GM12875 (cell line): Measurements from ENCODE around the gene C5orf58.
"Not testable (repeated sequence)": the region's sequence is repeated elsewhere in the genome, so short reads cannot be mapped to it uniquely, and the experiment has no call there.

Source experiments
- H3K4me3 ChIP-seq: one replicate; pipeline ENCODE4 v1.5.1; 2011; ENCODE audit warnings: low read depth, low read length, control low read depth
- TF ChIP-seq, protein P1 (sequence below): IDR thresholded peaks from 2 replicates; pipeline ENCODE4 v1.5.1; 2011; ENCODE audit warnings: low read depth, mild to moderate bottlenecking, control low read depth, inconsistent platforms, low read length, moderate library complexity, borderline replicate concordance; ENCODE audit not compliant: insufficient read depth

C5orf58 gene

DNA sequence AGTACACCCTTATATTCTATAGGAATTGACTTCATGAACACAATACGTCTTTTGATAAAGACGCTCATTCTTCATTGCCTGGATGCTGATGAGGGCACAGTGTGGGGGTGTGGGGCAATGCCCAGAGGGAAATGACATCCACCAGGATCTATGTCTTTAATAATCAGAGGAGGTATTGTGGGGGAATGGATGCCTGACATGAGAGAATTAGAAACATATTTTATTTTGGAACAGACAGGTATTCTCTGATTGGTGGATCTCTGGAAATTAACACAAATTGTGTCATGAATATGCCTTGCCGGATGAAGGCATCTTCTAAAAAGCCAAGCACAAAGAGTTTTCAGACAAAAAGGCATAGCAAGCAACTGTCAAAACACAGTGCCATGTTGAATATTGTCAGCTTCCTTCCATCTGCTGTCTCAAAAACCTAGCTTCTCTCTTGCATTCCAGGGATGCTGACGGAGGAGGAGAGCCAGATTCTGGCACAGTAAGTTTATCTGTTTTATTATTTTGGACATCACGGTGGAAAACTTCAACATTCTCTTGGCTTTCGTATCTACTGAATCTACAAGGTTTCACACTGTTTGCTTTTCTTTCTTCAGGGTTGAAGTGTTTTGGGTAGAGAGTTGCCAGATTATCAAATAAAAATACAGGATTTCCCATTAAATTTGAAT, 3.9 kb upstream of the C5orf58 start:
- no peak overlapping the region for H3K4me3 ChIP-seq

DNA sequence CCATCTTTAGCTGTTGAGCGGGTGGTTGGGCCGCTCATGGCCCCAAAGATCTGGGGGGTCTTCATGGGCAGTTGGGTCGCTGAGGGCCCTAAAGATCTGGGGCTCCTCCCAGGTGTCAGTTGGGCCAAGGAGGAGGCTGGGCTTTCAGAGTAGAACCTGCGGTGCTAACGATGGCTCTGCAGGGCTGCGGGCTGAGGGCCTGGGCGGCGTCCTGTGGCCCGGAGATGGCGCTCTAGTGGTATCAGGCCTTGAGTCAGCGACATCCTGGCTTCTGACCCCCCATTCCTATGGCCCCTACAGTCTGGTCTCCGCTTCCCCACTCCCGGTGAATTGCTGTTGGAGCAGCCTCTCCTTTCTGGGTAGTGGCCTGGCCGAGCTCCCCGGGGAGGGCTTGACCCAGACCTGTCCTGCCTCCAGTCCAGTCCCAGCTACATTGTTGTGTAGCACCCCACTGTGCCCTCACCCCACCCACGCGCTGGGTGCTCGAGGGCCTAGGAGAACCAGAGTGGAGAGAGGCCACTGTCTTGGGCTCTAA, 640 bp downstream of the C5orf58 start:
- TF ChIP-seq, protein P1, sequence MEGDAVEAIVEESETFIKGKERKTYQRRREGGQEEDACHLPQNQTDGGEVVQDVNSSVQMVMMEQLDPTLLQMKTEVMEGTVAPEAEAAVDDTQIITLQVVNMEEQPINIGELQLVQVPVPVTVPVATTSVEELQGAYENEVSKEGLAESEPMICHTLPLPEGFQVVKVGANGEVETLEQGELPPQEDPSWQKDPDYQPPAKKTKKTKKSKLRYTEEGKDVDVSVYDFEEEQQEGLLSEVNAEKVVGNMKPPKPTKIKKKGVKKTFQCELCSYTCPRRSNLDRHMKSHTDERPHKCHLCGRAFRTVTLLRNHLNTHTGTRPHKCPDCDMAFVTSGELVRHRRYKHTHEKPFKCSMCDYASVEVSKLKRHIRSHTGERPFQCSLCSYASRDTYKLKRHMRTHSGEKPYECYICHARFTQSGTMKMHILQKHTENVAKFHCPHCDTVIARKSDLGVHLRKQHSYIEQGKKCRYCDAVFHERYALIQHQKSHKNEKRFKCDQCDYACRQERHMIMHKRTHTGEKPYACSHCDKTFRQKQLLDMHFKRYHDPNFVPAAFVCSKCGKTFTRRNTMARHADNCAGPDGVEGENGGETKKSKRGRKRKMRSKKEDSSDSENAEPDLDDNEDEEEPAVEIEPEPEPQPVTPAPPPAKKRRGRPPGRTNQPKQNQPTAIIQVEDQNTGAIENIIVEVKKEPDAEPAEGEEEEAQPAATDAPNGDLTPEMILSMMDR: no peak
- H3K4me3 ChIP-seq: no peak overlapping the region

More for the DNA sequence above, 3.9 kb upstream of the C5orf58 start:
- TF ChIP-seq, protein P1: no peak

DNA sequence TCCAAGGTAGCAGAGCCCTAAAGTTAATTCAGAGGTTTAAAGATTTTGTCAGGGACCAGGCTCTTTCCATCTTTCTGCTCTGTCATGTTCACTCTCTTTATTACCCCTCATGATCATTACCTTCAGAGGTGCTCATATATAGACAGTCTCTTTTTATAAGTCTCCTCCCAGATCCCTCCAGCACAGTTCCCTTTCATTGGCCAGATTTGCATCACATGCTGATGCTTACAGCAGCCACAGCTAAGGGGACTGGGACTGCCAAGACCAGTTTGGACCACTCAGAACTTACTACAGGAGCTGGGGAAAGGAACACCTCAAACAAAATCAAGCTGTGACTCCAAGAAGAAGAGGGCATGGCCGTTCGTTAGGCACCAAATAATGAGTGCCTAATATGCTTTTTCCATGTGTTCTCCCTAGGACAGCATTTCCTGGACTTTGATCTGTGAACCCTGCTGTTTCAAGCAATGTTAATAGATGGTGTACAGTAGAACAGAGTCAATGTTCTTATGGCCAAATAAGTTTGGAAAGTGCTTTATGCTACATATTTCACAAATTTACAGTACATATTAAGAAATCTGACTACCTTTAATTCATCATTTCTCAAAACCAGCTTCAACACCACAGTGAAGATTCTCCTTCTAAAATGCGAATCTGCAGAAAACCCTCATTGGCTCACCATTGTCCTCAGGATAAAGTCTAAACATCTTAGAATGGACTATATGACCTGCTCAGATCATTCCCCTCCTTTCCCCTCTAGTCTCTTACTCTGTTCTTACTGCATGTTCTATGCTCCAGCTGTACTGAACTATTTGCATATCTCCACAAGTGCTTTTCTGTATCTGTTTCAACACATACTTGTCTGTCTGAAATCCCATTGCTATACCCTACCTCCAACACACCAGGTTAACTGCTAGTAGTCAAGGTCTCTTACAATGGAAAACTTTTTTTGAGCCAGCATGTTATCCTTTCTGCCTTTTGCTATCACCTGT, 3.4 kb downstream of the C5orf58 start:
- TF ChIP-seq, protein P1: no peak
- H3K4me3 ChIP-seq: no peak overlapping the region

DNA sequence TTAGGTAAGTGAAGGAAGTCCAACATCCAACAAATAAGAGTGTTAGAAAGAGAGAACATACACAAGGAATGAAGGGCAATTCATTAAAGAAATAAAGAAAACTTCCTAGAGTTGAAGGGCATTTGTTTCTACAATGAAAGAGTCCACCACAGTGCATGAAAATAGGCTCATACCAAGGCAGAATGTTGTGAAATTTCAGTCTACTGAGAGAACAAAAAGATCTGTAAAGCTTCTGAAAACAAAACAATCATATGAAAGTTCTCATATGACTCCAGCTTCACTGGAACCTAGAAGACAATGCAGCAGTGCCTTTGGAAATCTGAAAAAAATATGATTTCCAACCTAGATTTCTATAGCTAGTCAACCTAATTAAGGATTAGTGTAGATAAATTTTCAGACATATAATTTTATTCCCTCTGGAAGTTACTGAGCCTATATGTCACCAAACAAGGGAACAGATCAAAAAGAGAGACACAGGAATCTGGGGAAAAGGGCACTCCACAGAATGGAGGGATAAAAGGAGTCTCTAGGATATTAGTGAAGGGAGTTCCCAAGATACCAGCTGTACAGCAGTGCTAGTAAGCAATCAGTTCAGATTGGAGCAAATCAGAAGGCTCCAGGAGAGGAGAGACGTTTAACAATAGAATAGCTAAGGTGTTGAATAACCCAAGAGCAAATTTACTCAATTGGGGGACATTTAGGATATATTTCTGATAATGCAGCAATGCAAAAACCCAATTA, 5.8 kb downstream of the C5orf58 start:
- TF ChIP-seq, protein P1: no peak
- no peak overlapping the region for H3K4me3 ChIP-seq

DNA sequence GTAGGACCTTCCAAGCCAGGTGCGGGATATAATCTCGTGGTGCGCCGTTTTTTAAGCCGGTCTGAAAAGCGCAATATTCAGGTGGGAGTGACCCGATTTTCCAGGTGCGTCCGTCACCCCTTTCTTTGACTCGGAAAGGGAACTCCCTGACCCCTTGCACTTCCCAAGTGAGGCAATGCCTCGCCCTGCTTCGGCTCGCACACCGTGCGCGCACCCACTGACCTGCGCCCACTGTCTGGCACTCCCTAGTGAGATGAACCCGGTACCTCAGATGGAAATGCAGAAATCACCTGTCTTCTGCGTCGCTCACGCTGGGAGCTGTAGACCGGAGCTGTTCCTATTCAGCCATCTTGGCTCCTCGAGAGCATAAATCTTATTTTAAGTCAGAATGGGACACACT, 12.7 kb downstream of the C5orf58 start:
- H3K4me3 ChIP-seq: not testable (repeated sequence)

DNA sequence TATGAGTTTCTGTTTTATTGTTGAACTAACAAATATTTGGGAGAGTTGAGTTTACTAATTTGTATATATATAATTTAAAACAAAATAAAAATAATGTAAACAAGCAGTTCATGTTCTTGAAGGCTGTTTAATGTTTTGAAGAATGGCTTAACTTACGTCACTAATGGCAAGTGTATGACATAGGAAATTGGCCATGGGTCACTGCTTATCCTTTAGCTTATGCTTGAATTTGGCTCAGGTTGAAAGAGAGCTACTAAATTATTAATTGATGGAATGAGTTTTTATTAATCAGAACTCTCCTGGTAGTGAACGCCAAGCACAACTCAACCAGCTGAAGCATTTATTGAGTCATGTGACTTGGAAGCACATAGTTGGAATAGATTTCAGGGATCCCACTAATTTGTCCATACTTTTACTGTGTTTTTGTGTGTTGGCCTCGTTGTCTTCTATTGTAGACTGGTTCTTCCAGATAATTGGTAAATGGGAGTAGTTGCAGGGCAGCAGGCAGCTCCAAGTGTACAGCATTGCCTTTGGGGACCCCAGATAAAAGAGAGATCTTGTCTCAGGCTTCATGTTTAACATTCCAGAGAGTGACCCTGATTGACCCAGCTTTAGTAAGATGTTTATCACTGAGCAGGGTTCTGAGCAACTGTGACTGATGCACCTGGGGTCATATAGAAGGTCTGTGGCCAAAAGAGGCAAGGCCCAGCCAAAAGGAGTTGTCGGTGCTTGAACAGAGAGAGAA, 13.5 kb downstream of the C5orf58 start:
- no peak overlapping the region for H3K4me3 ChIP-seq
- TF ChIP-seq, protein P1: no peak

DNA sequence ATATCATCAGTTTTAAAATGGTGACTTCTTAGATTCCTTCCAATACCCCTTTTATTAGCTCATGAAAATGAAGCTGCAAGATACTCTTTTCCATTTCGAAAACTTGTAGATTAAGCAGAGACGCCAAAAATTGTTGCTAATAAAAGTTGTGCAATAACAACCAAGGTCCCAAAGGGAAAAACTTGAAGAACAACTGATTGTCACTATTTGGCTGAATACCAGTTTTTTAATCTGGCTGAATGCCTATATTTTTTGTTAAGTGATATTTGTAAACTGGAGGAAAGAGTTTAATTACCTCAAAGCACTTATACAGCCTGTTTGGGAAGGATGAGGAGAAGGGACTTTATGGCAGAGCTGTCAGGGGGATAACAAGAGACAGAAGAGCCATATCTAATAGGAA, 14.6 kb downstream of the C5orf58 start:
- TF ChIP-seq, protein P1: no peak
- no peak overlapping the region for H3K4me3 ChIP-seq
